Osteoblast (primary cell): ENCODE measurements around the gene POU6F2. TPM values are rescaled to one million over a fixed set of nuclear protein-coding genes. Genes with fewer than 3 reads are reported as not detected.

Source experiments
- DNase-seq: peaks from one replicate; pipeline ENCODE4 v3.0.0; 2011; ENCODE audit warnings: low spot score, mixed read lengths; ENCODE audit not compliant: insufficient read length; ENCODE audit errors: missing footprints
- H2AFZ ChIP-seq: 2 replicates; pipeline ENCODE4 v1.6.0; 2011; ENCODE audit warnings: mild to moderate bottlenecking, low read length
- H3K27ac ChIP-seq: 2 replicates; pipeline ENCODE4 v1.5.1; 2011; ENCODE audit warnings: mild to moderate bottlenecking, low read depth, low read length, moderate library complexity
- H3K27me3 ChIP-seq: 2 replicates; pipeline ENCODE4 v1.6.0; 2012; ENCODE audit warnings: mild to moderate bottlenecking, control low read depth, inconsistent platforms, low read length, moderate library complexity; ENCODE audit not compliant: insufficient read depth
- H3K36me3 ChIP-seq: 2 replicates; pipeline ENCODE4 v1.5.1; 2011; ENCODE audit warnings: mild to moderate bottlenecking, low read length, control low read depth, moderate library complexity; ENCODE audit not compliant: insufficient read depth
- H3K4me1 ChIP-seq: 2 replicates; pipeline ENCODE4 v1.5.1; 2011; ENCODE audit warnings: mild to moderate bottlenecking, low read length, control low read depth, moderate library complexity; ENCODE audit not compliant: insufficient read depth
- H3K4me2 ChIP-seq: 2 replicates; pipeline ENCODE4 v1.6.0; 2011; ENCODE audit warnings: mild to moderate bottlenecking, low read length; ENCODE audit not compliant: insufficient read depth
- H3K4me3 ChIP-seq: fragments of 200-600 bp; sonication (generic); 3 replicates; pipeline ENCODE4 v1.5.1; 2012; ENCODE audit warnings: mild to moderate bottlenecking, low read length, inconsistent platforms; ENCODE audit not compliant: insufficient read depth
- H3K79me2 ChIP-seq: 2 replicates; pipeline ENCODE4 v1.6.0; 2012; ENCODE audit warnings: mild to moderate bottlenecking, low read length, control low read depth, inconsistent platforms; ENCODE audit not compliant: insufficient read depth
- H3K9me3 ChIP-seq: 2 replicates; pipeline ENCODE4 v1.5.1; 2011; ENCODE audit warnings: low read depth, low read length, control low read depth
- H4K20me1 ChIP-seq: 2 replicates; pipeline ENCODE4 v1.6.0; 2012; ENCODE audit warnings: mild to moderate bottlenecking, low read length, control low read depth; ENCODE audit not compliant: insufficient read depth
- total RNA-seq: library from RNA; depleted of rRNA; stranded (reverse); fragments of >200 nt; gene quantifications from 2 replicates; pipeline ENCODE4 v1.2.3, GENCODE V29; 2012
- TF ChIP-seq, protein P1 (sequence below): IDR thresholded peaks from 2 replicates; pipeline ENCODE4 v1.5.1; 2011; ENCODE audit warnings: mild to moderate bottlenecking, low read depth, low read length, moderate library complexity; ENCODE audit errors: extremely low read depth

The POU6F2 gene
- total RNA-seq, 1 donor = not detected

DNA sequence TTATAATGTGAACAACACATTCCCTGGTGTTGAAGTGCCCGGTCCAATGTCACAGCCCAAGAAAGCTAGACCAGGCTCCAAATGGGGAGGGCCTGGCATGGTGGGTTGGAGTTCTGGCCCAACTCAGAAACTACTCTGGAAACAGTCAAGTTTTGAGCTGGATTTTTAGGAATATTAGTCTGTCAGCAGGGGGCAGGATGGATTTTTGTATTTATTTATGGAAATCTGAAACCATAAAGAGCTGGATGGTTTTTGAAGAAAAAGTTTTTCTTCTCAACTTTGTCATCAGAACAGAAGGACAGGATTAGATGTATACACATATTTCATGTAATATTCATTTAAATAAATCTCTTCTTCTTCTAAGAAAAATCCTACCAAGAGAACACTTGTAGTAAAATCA, 97.5 kb downstream of the POU6F2 start:
- Histone ChIP-seq H3K9me3 (no peaks in the 10 kb centered on the region), H3K27me3 (no peaks in the 10 kb centered on the region), H3K79me2 (no peaks in the 10 kb centered on the region), H3K27ac (no peak overlapping the region), H3K4me1 (no peaks in the 10 kb centered on the region), H4K20me1 (no peaks in the 10 kb centered on the region), H3K36me3 (no peaks in the 10 kb centered on the region), H3K4me2 (no peak overlapping the region), H3K4me3 (no peak overlapping the region), H2AFZ (no peak overlapping the region)
- TF ChIP-seq, protein P1, sequence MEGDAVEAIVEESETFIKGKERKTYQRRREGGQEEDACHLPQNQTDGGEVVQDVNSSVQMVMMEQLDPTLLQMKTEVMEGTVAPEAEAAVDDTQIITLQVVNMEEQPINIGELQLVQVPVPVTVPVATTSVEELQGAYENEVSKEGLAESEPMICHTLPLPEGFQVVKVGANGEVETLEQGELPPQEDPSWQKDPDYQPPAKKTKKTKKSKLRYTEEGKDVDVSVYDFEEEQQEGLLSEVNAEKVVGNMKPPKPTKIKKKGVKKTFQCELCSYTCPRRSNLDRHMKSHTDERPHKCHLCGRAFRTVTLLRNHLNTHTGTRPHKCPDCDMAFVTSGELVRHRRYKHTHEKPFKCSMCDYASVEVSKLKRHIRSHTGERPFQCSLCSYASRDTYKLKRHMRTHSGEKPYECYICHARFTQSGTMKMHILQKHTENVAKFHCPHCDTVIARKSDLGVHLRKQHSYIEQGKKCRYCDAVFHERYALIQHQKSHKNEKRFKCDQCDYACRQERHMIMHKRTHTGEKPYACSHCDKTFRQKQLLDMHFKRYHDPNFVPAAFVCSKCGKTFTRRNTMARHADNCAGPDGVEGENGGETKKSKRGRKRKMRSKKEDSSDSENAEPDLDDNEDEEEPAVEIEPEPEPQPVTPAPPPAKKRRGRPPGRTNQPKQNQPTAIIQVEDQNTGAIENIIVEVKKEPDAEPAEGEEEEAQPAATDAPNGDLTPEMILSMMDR = peak; percentile 12
- DNase-seq = no peak

DNA sequence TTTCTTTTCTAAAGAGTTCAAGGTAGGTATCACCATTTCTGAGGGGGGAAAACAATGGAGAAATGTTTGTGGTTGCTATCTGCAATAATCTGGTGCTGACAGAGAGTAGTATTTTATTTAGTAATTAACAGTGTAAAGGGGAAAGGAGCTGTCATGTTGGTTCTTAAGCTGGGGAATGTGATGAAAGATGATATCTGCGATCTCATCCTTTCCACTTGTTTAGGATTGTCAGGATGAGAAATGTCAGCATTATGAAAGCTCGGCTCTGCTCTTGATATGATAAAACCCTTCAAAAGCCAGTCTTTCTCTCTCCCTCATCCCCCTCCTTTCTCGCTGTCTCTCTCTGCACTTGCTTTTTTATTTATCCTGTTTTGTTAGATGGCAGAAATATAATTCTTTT, 106.1 kb downstream of the POU6F2 start:
- no peak overlapping the region for H3K27ac ChIP-seq
- H3K4me2 ChIP-seq = no peak overlapping the region
- H3K4me1 ChIP-seq = no peaks in the 10 kb centered on the region
- no peaks in the 10 kb centered on the region for H3K36me3 ChIP-seq
- DNase-seq = no peak
- no peaks in the 10 kb centered on the region for H4K20me1 ChIP-seq
- TF ChIP-seq, protein P1 = no peak
- H3K27me3 ChIP-seq = no peaks in the 10 kb centered on the region
- no peak overlapping the region for H3K4me3 ChIP-seq
- H3K9me3 ChIP-seq = no peaks in the 10 kb centered on the region
- H3K79me2 ChIP-seq = no peaks in the 10 kb centered on the region
- H2AFZ ChIP-seq = no peak overlapping the region

DNA sequence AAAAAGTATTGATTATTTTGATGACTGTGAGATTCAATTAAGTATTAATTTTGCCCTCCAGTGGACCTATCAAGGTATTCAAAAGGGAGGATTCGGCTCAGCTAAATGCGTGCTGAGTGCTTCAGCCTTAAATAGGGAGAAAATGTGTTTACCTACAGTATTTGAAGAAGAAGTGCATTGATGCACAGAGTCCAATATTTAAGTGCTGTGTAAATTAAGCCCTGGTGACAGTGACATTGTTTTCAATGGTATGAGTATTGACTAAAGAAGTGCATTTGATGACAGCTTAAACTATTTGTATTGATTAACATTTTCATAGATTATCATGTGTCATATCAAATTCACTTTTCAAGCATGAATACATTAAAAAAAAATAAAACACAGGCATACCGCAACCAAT, 106.6 kb downstream of the POU6F2 start:
- no peaks in the 10 kb centered on the region for H3K27me3 ChIP-seq
- H3K4me3 ChIP-seq = no peak overlapping the region
- H3K9me3 ChIP-seq = no peaks in the 10 kb centered on the region
- H2AFZ ChIP-seq = no peak overlapping the region
- no peak for DNase-seq
- no peaks in the 10 kb centered on the region for H4K20me1 ChIP-seq
- no peak overlapping the region for H3K4me2 ChIP-seq
- TF ChIP-seq, protein P1 = no peak
- H3K79me2 ChIP-seq = no peaks in the 10 kb centered on the region
- no peak overlapping the region for H3K27ac ChIP-seq
- no peaks in the 10 kb centered on the region for H3K4me1 ChIP-seq
- H3K36me3 ChIP-seq = no peaks in the 10 kb centered on the region

DNA sequence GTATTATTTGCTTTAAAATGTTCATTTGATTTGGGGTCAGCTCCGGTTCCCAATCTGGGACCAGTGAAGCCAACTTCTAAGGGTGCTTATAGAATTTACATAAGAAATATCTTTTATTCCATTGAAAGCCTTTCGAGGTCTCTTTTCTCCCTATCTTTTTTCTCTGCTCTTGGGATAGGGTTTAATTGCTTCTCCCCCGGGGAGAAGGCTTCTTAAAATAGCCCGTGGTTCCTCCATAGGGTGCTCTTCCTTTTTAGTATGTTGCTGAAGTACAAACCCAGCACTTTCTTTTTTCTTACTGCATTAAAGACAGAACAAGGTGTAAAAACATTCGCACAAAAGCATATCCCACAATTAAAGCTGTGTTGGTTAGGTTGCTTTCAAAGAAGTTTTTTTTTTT, 107.5 kb downstream of the POU6F2 start:
- TF ChIP-seq, protein P1 = no peak
- no peaks in the 10 kb centered on the region for H3K4me1 ChIP-seq

More for the DNA sequence above, 107.5 kb downstream of the POU6F2 start:
- Histone ChIP-seq H3K4me2 (peak overlapping the region; percentile 24), H3K27ac (no peak overlapping the region), H3K79me2 (no peaks in the 10 kb centered on the region), H3K36me3 (no peaks in the 10 kb centered on the region), H3K27me3 (no peaks in the 10 kb centered on the region), H4K20me1 (no peaks in the 10 kb centered on the region), H2AFZ (no peak overlapping the region), H3K4me3 (no peak overlapping the region), H3K9me3 (no peaks in the 10 kb centered on the region)
- DNase-seq = no peak
